ENCODE data around the gene NCAPH2. TPM values are rescaled to one million over a fixed set of nuclear protein-coding genes. Genes with fewer than 3 reads are reported as not detected.

NCAPH2 gene
- polyA plus RNA-seq, 1 donor = 36.3 TPM

GRCh38 chr22:50548921-50549790 lies 41.1 kb downstream of the NCAPH2 start:
- no peak for DNase-seq

DNA sequence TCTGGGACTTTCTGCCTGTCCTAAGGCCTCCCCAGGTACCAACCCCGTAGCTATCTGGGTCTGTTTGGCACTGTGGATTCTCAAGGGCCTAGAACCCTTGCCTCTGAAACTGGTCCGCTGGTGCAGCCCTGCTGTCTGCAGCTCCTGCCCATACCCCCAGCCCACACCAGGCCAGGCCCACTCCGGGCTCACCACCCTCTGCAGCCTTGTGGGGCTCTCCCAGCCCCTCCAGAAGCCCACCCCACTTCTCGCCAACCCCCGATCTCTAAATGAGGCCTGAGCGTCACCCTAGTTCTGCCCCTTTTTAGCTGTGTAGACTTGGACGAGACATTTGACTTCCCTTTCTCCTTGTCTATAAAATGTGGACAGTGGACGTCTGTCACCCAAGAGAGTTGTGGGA lies 42.4 kb downstream of the NCAPH2 start:
- DNase-seq = no peak

DNA sequence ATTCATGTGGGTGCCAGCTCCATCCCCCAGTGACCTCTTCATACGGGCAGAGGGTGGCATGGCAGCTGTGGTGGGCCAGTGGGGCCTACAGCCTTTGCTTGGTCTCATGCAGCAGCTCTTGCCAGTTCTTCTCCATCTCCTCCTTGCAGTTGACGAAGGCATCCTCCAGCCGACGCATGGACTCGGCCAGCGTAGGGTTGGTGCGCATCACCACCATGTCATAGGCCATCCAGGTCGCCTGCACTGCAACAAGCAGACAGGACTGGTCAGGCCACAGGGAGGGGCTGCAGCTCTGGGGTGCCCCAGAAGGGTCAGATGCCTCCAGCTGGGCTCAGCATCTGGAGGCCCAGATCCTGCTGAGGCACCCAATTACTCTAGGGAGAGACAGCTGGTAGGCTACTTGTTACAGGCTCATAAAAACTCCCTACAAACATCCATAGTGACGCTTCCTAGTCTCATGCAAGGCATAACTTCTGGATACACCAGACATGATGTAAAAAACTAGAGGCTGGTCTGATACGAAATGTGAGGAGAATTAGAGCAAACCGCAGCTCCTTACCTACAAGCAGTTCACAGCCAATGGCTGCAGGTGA lies 43.2 kb downstream of the NCAPH2 start:
- DNase-seq = no peak

DNA sequence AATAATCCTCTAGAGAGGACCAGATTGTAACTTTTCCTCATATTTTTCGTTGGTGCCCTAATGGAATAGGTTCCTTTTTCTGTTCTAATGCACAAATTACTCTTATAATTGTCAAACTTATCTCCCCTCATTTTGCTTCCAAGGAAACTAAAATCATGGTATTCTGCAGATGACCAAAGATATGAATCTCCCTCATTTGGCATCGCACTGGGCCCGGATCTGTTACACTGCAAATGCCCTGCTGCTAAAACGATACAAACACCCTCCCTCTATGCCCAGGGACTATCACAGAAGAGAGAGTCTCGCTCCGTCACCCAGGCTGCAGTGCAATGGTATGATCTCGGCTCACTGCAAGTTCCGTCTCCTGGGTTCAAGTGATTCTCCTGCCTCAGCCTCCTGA lies 45.3 kb downstream of the NCAPH2 start:
- DNase-seq = no peak

DNA sequence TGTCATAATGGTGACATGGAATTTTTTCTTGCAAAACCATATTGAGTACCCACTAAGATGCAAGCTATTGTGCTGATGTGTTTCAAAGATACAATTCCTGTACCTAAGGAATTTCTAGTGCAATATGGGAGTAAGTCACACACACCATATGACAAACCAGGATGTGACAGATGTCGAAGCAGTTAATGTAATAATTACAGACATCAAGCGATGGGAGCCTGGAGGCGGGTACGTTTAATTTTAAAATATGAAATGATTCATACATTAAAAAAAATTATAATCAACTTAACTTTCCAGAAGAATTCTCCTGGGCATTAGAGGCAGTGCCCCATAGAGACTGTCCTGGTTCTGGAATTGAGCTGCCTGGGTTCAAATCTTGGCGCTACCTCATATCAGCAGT lies 48.7 kb downstream of the NCAPH2 start:
- no peak for DNase-seq

- no peak for DNase-seq
Observed at GRCh38 chr22:50560034-50560433, 52.0 kb downstream of the NCAPH2 start.

GRCh38 chr22:50561401-50562358 lies 53.7 kb downstream of the NCAPH2 start:
- no peak for DNase-seq

GRCh38 chr22:50562523-50563412 lies 54.7 kb downstream of the NCAPH2 start, which contains the start of gene SYCE3:
TSS of gene SYCE3 (minus strand) at chr22:50562919. CDS start at chr22:50556405, 6,514 bp downstream.
- DNase-seq = peak; percentile 91

DNA sequence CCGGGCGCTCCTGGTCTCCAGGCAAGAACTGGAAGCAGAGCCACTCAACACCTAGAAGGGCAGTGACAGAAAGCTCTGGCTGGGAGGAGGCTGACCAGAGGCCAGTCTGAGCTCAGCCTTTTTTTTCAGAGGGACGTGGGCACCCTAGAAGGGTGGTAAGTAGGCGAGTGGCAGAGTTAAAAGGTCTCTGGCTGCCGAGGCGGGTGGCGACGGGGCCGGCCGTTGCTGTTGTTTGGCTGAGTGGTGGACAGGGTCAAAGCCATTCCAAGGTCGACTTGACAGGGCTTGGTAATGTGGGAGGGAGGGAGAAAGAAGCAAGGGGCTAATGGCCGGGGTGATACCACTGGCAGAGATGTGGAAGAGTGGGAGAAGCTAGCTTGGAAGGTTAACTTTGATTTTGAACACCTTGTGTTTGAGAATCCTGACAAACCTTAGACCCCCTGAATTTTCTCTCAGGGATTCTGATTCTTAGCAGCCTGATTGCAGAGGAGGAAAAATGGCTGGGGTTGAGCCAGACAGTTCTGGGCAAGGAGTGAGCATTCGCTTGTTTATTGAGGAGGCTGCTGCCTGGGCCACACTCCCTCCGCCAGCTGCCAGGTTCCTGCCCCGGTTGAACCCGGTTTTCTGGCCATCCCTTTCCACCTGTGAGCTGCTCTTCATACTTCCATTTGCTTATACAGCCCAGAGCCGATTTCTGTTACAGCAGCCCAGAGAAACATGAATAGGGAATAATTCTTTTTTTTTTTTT lies 55.6 kb downstream of the NCAPH2 start:
- no peak for DNase-seq

- no peak for DNase-seq
Observed at GRCh38 chr22:50564289-50564688, 56.3 kb downstream of the NCAPH2 start.

DNA sequence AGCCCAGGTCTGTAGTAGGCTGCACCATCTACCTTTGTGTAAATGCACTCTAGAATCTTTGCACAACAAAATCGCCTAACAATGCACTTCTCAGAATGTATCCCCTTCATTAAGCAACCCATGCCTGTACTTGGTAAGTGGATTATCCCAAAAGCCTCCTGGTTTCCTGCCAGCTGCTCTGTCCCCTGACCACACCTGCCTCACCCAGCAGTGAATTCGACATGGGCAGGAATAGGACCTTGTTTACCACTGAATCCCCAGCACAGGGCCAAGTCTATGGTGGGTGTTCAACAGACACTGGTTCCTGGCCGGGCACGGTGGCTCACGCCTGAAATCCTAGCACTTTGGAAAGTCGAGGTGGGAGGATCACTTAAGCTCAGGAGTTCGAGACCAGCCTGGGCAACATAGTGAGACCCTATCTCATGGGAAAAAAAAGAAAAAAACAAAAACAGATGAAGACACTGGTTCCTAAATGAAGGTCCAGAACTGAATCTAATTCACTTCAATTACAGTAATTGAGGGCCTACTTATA lies 59.8 kb downstream of the NCAPH2 start:
- DNase-seq = no peak

- no peak for DNase-seq
Observed at GRCh38 chr22:50568626-50569025, 60.6 kb downstream of the NCAPH2 start.

DNA sequence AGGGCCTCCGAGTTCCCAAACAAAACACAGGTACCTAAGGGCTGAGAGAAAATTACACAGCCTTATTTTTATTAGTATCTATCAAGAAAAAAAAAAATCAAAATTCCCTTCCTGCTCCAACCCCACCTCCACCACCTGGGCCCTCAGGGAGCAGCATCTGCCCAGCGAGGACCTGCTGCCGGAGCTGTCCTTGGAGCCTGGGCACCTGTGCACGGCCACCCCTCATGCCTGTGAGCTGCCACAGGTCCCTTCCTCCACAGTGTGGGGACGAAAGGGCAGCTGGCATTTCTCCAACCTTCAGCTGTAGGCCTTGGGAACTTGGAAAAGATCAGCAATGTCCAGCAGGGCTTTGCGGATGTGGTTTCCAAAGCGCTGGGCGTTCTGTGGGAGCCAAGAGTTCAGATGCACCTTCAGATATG lies 61.0 kb downstream of the NCAPH2 start:
- DNase-seq = no peak

DNA sequence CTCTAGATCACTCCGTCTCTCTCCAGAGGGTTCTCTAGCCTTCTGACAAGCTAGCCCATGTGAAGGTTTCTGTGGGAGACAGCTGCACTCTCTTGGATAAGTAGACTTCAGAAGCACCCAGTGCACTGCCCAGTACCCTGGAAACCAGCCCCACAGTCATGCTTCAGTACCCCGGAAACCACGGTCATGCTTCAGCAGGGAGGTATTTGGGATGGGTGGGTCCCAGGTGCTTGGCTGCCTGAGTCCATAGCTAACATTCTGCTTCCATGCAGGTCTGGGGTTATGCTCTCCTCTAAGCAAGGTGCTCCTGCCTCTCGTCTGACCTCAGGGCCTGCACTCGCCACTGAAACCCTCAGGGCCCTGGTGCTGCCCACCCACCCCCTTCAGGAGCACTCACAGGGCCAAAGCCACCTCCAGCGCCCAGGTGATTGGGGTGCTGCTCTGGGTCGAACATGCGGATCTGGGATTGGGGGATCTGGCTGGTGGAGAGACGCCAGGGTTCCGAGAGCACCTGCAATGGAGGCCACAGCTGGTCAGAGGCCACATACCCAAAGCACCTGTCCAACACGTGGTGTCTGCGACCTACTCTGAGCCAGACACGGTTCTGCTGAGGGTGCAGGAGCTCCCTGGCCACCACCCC lies 62.0 kb downstream of the NCAPH2 start:
- DNase-seq = no peak

- DNase-seq = no peak
Observed at GRCh38 chr22:50570861-50571260, 62.8 kb downstream of the NCAPH2 start.

DNA sequence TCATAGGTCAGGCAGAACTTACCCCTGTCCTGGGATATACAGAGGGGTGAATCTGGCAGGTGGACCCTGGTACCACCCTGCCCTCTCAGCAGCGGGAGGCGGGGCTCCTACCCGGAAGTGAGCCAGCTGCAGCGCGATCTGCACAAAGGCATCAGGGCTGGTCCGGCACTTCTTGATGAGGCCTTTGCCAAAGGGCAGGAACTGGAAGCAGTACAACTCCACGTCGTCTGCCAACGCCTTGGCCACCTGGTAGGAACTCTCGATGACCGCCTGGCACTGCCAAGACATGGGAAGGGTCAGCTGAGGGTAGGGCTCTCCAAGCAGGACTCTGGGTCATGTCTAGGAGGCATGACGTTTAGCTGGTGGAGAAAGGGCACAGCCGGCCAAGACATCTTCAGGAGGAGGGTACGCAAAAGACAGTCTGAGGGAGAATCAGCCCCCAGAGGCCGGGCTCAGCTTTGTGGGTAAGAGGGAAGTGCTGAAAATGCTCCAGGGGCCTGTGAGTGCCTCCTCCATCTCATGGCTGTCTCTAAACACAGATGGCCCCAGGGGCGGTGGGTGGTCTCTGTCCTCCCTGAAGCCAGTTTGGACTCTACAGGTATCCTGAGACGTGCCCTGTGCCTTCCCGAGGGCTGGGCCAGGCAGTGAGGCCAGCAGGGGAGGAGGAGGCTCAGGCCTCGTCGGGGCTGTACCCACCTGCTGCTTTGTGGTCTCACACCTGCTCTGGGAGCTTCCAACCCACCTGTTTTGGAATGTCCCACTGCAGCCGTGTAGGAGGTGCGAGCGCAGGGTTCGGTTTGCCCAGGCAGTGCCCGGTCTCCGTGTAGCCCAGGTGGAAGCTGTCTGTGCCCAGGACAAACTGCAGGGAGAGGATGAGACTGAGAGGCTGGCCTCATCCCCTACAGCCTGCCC lies 63.5 kb downstream of the NCAPH2 start:
- DNase-seq = no peak

DNA sequence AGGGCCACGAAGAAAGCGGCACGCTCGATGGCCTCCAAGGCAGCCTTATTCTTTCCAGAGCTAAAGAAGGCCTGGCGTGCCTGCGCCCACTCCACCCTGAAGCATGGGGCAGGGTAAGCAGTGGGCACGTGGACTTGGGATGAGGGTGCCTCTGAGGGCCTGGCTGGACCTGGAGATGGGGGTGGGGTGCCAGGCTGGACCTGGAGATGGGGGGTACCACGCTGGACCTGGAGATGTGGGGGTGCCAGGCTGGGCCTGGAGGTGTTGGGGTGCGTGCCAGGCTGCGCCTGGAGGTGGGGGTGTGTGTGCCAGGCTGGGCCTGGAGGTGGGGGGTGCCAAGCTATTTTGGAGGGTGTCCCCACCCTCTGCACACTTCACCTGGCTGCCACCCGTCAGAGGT lies 64.9 kb downstream of the NCAPH2 start:
- no peak for DNase-seq

DNA sequence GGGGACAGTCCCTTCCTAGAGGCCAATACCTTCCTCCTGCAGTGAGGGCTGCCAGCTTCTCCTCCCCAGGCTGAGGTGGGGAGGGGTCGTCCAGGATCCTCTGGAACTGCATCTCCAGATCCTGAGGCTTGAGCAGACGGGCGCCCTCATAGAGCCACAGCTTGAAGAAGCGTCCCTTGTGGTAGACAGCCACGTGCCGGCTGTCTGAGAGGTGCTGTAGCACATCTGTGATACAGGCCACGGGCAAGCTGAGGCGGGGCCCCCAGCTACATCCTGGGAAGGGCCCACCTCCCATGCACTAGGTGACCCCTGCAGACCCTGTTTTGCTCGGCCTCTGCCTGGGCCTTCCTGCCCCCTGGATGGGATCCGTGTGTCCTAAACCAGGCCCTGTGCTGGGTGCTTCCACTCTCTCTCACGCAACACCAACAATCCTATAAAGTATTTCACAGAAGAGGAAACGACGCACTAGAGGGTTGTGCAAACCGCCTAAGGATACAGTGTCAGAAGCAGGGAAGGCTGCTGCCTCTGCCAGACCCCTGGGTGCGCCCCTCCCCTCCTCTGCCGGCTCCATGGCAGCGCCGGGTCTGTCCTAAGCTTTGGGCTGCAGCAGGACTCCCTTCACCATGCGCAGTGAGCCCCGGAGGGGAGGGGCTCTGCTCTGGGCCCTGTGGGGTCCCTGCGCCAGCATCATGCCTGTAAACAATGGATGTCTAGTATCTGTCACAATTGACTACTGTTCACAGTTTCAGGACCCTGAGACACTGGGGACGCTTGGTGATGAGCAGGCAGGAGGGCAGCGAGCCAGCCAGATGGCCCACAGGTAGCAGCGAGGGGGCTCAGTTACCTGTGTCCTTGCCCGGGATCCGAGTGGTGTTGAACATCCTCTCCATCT lies 65.7 kb downstream of the NCAPH2 start:
- DNase-seq = no peak
